Pons (tissue), 1 donor: ENCODE results near the gene BICRA.
"Not testable (repeated sequence)": the region's sequence is repeated elsewhere in the genome, so short reads cannot be mapped to it uniquely, and the experiment has no call there.

Experiments
- DNase-seq: peaks from one replicate; pipeline ENCODE4 v3.0.0-alpha.2; 2016; ENCODE audit warnings: low spot score

Gene BICRA

GRCh38 chr19:47608969-47609905 lies at the start of gene BICRA:
BICRA (plus strand) TSS chr19:47609134; CDS start chr19:47673575, 64,441 bp downstream.
- peak; percentile 62 for DNase-seq

GRCh38 chr19:47560999-47561398 lies 47.9 kb upstream of the BICRA start:
- no peak for DNase-seq

- DNase-seq = no peak
These were observed 47.4 kb upstream of the BICRA start for GRCh38 chr19:47561440-47562057.

- DNase-seq = no peak
These were observed 44.9 kb upstream of the BICRA start for GRCh38 chr19:47564081-47564480.

DNA sequence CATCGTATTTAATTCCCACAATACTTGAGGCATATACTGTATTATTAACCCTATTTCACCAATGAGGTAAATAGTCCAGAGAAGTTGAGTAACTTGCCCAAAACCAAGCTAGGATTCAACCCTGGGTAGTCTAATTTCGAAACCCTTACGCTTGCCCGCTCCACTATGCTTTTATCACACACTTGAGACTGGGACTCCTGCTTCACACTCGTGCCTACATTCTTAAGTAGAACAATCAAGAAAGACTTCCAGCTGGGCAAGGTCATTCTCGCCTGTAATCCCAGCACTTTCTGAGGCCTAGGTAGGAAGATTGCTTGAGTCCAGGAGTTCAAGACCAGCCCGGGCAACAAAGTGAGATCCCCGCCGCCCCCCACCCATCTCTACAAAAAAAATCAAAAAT lies 39.6 kb upstream of the BICRA start:
- no peak for DNase-seq

DNA sequence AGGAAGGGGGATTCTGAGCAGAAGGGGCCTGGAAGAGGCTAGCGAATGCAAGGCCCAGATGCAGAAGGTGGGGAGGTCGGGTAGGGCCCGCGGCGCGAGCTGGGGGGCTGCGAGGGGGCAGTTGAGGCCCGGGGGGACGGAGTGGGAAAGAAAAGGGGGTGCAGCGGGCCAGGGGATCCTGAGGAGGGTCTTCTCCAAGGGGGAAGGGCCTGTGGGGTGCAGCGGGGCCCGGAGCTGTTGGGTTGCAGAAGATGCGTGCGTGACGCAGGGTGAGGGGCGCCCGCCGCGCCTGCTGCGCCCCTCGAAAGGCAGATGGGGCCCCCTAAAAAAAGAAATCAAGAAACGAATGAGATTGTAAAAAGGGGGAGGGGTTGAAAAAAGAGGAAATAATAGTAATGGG lies 36.3 kb upstream of the BICRA start:
- DNase-seq = no peak

- peak; percentile 23 for DNase-seq
These were observed 35.6 kb upstream of the BICRA start, which contains the start of gene ZNF541 for GRCh38 chr19:47573071-47574026. ZNF541 (minus strand) TSS chr19:47573148; CDS start chr19:47555856, 17,292 bp downstream.

DNA sequence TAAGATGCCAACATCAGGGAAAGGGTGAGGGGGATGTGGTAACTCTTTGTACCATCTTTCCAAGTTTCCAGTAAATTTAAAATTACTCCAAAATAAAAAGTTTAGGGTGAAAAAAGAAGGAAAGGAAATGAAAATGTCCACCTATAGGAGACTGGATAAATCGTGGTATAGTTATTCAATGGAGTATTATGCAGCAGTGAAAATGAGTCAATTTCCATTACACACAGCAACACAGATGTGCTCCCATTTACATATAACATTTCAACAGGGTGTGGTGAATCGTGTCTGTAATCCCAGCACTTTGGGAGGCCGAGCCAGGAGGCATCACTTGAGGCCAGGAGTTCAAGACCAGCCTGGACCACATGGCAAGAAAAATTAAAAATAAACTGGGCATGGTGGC lies 28.5 kb upstream of the BICRA start:
- no peak for DNase-seq

DNA sequence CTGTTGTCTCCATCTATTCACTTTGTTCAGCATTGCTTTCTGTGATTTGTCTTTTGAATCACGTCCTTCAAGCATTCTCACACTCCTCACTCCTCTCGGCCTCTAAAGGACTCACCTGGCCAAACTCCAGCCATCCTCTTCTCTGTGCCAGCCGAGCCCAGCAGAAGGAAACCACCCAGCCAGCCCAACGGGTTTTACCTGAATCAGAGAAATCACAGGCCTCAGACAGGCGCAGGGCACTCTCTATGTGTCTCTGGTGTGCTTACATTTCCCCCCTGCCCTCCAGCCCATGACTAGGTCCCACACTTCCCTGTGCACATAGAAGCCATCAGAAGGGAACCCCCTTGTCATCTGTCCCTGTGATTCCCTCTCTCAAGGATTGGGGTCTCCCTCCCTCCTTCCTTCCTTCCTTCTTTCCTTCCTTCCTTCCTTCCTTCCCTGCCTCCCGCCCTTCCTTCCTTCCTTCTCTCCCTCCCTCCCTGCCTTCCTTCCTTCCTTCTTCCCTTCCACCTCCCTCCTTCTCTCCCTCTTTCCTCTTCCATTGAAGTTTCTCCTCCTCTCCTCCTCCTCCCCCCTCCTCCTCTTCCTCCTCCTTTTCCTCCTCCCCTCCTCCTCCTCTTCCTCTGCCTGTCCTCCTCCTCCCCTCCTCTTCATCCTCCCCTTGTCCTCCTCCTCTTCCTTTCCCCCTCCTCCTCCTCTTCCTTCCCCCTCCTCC lies 27.2 kb upstream of the BICRA start:
- no peak for DNase-seq

- no peak for DNase-seq
These were observed 26.5 kb upstream of the BICRA start for GRCh38 chr19:47582320-47582909.

DNA sequence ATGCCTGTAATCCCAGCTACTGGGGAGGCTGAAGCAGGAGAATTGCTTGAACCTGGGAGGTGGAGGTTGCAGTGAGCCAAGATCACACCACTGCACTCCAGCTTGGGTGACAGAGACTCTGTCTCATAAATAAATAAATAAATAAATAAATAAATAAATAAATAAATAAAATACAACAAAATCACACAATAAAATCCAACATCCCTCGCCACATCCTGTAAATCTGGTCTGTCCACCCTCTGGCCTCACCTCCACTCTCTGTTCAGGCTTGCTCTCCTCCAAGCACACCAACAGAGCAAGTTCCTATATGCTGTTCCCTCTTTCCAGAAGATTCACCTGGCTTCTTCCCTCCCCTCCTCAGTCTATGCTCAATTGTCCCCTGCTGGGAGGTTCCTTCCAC lies 25.8 kb upstream of the BICRA start:
- not testable (repeated sequence) for DNase-seq

GRCh38 chr19:47587295-47587694 lies 21.6 kb upstream of the BICRA start:
- no peak for DNase-seq

GRCh38 chr19:47589824-47590223 lies 19.1 kb upstream of the BICRA start:
- no peak for DNase-seq

- DNase-seq = no peak
These were observed 15.1 kb upstream of the BICRA start for GRCh38 chr19:47593860-47594259.

DNA sequence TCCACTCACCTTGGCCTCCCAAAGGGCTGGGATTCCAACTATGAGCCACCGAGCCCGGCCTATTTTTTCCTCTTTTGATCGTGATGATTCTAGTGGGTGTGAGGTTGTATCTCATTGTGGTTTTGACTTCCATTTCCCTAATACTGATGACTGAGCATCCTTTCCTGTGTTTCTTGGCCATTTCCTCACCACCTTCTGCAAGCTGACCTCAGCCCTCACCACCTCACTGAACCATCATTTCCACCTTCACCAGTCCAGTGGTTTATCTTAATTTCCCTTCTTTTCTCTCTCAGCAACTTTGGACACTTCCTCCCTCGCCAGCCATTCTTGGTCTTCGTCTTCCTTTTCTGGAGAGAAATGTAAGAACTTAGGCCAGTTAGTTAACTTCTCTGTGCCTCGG lies 13.0 kb upstream of the BICRA start:
- no peak for DNase-seq

DNA sequence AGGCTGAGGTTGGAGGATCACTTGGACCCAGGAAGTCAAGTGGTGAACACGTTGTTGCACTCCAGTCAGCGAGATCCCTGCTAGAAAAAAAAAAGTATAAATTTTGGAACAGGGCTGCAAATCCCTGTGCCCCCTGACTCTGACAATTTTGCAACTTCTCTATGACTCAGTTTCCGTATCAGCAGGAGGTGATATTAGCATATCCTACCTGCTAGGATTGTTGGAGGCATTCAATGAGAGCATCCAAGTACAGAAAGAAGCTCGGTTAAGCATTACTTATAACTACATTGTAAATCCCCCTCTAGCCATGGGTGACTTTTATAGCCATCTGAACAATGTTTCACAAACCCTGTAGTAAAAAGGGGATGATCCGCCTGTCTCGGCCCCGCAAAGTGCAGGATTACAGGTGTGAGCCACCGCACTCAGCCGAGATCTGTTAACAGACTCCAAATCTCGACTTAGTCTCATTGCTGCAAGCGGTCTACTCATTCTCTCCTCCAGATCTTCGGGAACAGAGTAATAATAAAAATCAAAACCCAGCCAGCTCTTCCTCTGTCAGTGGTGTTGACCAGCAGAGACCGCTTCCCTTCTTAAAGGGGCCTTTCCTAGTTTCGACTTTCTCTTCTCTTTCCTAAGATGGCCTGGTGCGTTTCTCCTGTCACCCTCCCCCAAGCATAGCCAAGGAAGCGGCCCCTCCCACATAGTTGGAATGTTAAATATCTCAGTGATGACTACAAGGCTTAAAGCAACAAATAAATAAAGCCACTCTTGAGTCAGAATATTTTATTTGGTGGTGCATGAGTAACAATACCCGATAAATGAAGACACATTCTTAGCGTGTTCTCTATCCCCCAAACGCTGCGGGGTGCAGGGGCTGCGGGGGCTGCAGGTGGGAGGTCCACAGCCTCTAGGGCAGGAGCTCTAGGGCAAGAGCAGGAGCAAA lies 10.3 kb upstream of the BICRA start:
- DNase-seq = peak; percentile 36

- not testable (repeated sequence) for DNase-seq
These were observed 9.2 kb upstream of the BICRA start for GRCh38 chr19:47599671-47600245.

DNA sequence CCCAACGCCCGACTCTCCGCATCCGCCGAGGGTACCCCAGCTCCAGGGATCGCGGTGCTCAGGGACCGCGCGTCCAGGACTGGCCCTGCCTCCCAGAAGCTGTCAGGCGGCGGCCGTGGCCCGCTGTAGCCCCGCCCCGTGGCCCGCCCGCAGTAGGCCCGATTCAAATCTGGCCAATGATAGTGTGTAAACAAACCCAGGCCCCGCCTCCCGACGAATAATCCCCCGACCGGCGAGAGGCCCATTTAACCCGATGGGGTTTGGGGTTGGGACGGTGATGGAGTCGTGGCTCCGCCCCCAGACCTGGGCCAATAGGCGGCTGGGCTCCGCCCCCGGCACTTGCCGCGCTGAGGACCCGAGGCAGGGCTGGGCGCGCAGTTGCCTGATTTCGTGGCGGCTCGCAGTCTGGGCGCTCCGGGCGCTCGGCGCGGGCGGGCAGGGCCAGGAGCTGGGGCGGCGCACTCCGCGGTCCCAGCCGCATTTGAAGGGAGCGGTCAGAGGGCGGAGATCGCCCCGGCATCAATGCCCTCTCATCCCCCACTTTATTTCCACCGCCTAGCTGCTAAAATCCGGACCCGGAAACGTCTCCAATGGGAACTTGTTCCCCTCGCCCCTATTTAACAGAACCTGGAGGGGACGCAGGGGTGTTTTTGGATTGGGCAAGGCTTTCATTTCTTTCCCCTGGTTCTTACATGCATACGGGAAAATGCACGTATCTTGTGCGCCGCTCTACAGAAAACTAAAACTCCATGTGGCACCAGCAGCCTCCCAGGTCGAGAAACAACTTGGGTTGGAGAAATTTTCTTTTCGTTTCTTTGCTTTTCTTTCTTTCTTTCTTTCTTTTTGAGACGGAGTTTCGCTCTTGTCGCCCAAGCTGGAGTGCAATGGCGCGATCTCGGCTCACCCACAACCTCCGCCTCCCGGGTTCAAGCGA lies 8.4 kb upstream of the BICRA start:
- peak; percentile 99 for DNase-seq
